Stomach (tissue), 4 donors: Measurements from ENCODE around the gene LY86.

Source experiments
- CTCF ChIP-seq, 7 experiments: fragments of 450-650 bp in 4 of 7; fragments of 200-600 bp in 3 of 7; sonication (generic) in 3 of 7; IDR thresholded peaks; one replicate each; pipeline ENCODE4 v1.5.1; 2016 to 2019; ENCODE audit warnings: antibody characterized with exemption in 7 of 7, control low read depth in 2 of 7, mild to moderate bottlenecking in 1 of 7
- EP300 ChIP-seq: sonication (generic); formaldehyde crosslinking; IDR thresholded peaks from one replicate; pipeline ENCODE4 v1.6.1; 2017; ENCODE audit warnings: antibody characterized with exemption
- POLR2AphosphoS5 ChIP-seq, 3 donors: sonication (generic); formaldehyde crosslinking; IDR thresholded peaks; one replicate each; pipeline ENCODE4 v1.6.1; 2016; ENCODE audit warnings: antibody characterized with exemption in 3 of 3

GRCh38 chr6:6599468-6599873 is 11.0 kb downstream of the LY86 start:
- TF ChIP-seq CTCF (IDR thresholded peaks at IDR 0.05) (no peak), POLR2AphosphoS5 (IDR thresholded peaks at IDR 0.05) (no peak), EP300 (no peak)
